Sciatic nerve (tissue), 2 donors: ENCODE data around the gene ARAP3. TPM values are rescaled to one million over a fixed set of nuclear protein-coding genes. Genes with fewer than 3 reads are reported as not detected.
A peak's percentile ranks its signal among the peaks of the same experiment; 100 is the strongest.
"Not testable (repeated sequence)": the region's sequence is repeated elsewhere in the genome, so short reads cannot be mapped to it uniquely, and the experiment has no call there.

ENCODE experiments used
- ATAC-seq: fragments of 200-7000 bp; cut with Tn5 transposase; one replicate; pipeline ENCODE4 v1.9.1; 2020; ENCODE audit warnings: mild to moderate bottlenecking, moderate library complexity
- DNase-seq: peaks from one replicate; pipeline ENCODE4 v3.0.0-alpha.2; 2020; ENCODE audit warnings: low spot score
- intact Hi-C: fragments of 100-400 bp; cut with DNase I; formaldehyde crosslinking; loops from one replicate; pipeline ENCODE4 v1.14.2; 2022
- total RNA-seq: library from RNA; stranded (reverse); fragmentation: NEBNext Ultra II Directional; extraction: Animal tissue kit (Norgen Biotek cat#: 25700); gene quantifications from one replicate; pipeline ENCODE4 v1.2.1, GENCODE V29; 2021
- donor health status: DM: no; HTN: no; CAD: no.
- donor health status: DM: no; HTN: no; CAD: no.

ARAP3 gene
- total RNA-seq, 1 donor from 2014 or later: 22.4 TPM

GRCh38 chr5:141633871-141634561 lies 48.0 kb downstream of the ARAP3 start:
- DNase-seq (no peak), ATAC-seq (no peak)
- intact Hi-C loops: no loop called here

DNA sequence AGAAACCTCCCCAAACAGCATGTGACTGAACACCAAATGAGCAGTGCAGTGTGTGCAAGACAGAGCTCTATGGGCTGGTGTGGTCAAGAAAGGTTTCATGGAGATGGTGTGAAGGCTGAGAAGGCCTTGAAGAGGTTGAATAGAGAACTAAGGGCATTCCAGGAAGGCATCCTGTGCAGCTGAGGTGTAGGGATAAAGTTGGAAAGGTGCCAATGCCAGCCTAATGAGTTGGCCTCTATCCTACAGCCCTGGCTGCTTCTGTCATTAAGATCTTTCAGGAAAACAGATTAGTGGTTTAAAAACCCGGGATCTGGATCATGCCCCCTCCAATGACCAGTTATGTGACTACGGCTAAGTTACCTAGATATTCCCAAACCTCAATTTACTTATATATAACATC lies 49.4 kb downstream of the ARAP3 start:
- intact Hi-C loops: no loop called here
- ATAC-seq: no peak
- DNase-seq: no peak

DNA sequence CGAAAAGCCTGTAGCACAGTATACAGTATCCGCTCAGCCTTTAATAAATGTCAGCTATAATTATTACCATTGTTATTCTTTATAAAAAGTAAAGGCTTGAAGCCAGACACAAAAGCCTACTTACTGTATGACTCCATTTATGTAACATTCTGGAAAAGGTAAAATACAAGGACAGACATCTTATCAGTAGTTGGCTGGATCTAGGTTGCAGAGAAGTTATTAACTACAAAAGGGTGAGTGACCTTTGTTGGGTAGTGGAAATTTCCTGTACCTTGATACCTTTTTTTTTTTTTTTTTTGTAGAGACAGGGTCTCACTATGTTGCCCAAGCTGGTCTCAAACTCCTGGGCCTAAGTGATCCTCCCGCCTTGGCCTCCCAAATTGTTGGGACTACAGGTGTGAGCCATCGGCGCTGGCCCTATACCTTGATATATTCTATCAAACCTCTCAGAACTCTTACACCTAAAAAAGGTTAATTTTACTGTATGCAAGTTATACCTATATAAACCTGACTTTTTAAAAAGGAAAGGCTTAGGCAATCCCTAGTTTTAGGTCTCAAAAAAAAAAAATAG lies 51.4 kb downstream of the ARAP3 start:
- no peak for DNase-seq
- intact Hi-C loops: no loop called here
- no peak for ATAC-seq

- DNase-seq (peak; percentile 43), ATAC-seq (no peak)
- intact Hi-C loops: no loop called here
Observed at GRCh38 chr5:141628175-141628788, 53.7 kb downstream of the ARAP3 start.

DNA sequence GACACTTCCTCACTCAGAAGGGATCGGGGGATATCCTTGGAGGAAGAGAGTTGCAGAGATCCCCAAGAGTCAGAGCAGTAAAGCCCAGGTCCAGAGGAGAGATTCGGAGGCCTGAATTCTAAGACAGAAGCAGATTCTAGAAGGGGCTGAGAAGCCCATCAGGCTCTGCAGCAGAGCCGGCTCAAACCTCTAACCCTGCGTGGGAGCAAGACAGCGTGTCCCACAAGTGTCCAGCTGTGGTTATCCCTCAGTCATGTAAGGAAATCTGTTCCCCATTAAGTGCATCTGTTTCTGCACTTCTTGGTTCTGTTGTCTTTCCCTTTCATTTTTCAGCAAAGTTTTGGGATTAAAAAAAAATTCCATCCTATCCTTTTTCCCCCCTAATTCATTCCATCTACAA lies 58.4 kb downstream of the ARAP3 start:
- ATAC-seq (no peak), DNase-seq (no peak)
- intact Hi-C loops: no loop called here

DNA sequence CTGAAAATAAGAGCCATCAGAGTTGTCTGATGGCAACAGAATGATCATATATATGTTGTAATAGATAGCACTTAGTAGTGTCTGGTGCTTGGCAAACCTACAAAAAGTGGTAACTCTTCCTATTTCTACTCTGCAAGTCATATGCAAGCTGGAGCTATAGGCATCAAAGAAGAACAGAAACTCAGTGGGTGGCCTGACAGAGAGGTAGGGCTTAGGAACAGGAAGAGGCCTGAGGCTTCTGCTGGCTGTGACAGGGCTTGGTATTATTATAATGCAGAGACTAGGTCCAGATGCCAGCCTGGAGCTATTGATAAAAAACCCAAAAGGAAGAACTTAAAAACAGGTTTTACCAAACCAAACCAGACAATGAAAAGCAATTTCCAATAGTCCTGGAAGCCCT lies 58.8 kb downstream of the ARAP3 start:
- DNase-seq (no peak), ATAC-seq (no peak)
- intact Hi-C loops: no loop called here

DNA sequence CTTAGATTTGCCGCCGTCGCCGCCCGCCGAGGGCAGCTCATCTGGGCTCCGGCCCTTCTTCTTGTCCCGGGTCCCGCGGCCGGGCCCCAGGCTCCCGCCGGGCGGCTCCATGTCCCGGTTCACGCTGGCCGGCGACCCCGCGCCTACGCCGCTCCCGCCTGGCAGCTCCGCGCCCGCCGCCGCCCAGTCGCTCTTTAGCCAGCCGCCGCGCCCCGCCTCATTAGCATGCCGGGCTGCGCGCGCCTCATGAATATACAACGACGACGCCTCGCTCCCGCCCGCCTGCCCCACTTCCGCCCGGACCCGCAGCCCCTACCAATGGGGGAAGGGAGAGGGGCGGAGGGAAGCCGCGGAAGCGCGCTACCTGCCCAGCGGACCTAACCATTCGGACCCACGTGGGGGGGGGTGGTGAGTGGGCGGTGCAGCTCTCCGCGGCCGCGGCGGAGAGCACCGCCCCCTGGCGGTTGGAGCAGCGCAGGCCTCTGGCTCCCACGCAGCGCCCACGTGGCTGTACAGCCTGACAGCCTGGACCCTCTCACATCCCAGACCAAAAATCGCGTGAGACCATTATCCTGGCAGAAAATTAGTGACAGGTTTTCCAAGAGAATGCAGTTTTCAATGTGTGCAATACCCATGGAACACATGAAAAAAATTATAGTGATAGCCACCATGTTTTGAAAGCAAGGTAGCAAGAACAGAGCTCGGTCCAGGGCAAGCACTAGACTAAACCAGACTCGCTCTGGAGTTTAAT lies 63.1 kb downstream of the ARAP3 start, which contains the start of gene DIAPH1:
DIAPH1 (minus strand) TSS at position 197 of the 751 bp plus-strand sequence; CDS start at position 111, 86 bp downstream.
- ATAC-seq: peak; percentile 97
- DNase-seq: peak; percentile 96
- intact Hi-C loops: no loop called here

- no peak for DNase-seq
- intact Hi-C loops: no loop called here
- ATAC-seq: peak; percentile 21
Observed at GRCh38 chr5:141618030-141618803, 63.8 kb downstream of the ARAP3 start.

- intact Hi-C loops: no loop called here
- no peak for ATAC-seq
- DNase-seq: no peak
Observed at GRCh38 chr5:141617682-141618029, 64.4 kb downstream of the ARAP3 start.

DNA sequence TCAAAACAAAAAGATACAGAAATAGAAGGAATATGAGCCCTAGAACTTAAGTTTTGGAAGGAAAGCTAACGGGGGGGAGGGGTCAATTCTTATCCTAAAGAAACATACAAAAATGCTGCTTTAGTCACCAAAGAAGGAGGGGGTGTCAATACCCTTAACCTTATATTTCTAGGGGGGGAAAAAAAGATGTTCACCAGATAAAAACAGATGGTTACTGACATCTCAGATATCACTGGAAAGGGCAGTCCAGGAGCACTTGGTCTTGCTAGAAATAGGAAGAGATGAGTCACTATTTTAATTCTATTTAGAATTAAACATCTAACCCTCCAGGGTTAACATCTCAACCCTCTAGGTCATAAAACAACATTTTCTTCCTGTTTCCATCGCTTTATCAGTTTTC lies 64.9 kb downstream of the ARAP3 start:
- DNase-seq: no peak
- no peak for ATAC-seq
- intact Hi-C loops: no loop called here

- ATAC-seq (no peak), DNase-seq (no peak)
- intact Hi-C loops: no loop called here
Observed at GRCh38 chr5:141615991-141616720, 65.9 kb downstream of the ARAP3 start.

DNA sequence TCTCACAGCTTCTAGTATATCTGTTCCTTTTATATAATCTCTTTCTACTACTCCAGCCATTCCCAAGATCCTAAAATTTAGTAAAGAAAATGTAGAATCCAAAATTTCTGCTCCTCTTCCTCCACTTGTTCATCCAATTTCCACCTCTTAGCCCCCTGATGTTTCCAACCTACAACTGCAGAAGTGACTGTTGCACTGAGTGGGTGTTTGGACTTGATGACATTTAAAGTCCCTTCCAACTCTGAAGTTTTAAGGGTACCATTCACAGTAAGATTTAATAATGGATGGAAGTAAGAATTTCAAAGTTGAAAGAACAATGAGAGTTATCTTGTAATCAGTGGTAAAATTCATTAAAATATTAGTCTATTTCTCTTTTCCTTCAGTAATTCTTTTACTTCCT lies 68.7 kb downstream of the ARAP3 start:
- DNase-seq (no peak), ATAC-seq (no peak)
- intact Hi-C loops: no loop called here

GRCh38 chr5:141611289-141611688 lies 70.7 kb downstream of the ARAP3 start:
- intact Hi-C loops: no loop called here
- no peak for ATAC-seq
- DNase-seq: no peak

DNA sequence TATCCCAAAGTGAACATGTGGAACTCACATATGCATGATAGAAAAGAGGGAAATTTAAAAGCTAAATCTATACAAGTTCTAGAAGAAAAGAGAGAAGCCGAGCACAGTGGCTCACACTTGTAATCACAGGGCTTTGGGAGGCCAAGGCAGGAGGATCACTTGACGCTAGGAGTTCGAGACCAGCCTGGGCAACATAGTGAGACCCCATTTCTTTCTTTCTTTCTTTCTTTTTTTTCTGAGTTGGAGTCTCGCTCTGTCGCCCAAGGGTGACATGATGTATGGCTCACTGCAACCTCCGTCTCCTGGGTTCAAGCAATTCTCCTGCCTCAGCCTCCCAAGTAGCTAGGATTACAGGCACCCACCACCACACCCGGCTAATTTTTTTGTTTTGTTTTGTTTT lies 72.1 kb downstream of the ARAP3 start:
- ATAC-seq, DNase-seq, intact Hi-C loops: not testable (repeated sequence)

DNA sequence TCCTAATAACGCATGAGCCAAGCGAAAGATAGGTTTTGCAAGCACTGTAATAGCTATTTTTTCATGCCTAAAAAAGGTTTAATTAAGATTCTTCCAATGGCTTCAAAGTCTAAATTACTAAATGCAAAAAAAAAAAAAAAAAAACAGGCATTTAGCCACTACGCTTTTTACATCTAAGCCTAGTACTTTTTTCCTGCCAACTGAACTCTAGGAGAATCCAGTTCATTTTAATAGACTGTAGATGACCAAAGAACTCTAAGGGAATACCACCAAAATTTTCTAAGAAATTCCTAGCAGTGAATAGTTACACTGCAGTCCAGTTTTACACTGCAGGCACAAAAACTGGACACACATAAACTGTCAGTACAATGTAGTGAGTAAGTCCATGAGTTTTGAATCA lies 73.0 kb downstream of the ARAP3 start:
- intact Hi-C loops: no loop called here
- DNase-seq (no peak), ATAC-seq (no peak)

- DNase-seq (no peak), ATAC-seq (no peak)
- intact Hi-C loops: no loop called here
Observed at GRCh38 chr5:141608557-141608956, 73.5 kb downstream of the ARAP3 start.

- intact Hi-C loops: no loop called here
- DNase-seq (no peak), ATAC-seq (no peak)
Observed at GRCh38 chr5:141608046-141608445, 74.0 kb downstream of the ARAP3 start.

- DNase-seq (no peak), ATAC-seq (peak; percentile 87)
- intact Hi-C loops: no loop called here
Observed at GRCh38 chr5:141605523-141606277, 76.3 kb downstream of the ARAP3 start.
